T-helper 2 cell treated with Interferon-gamma antibody and Interleukin-4, amounts not matched to agents 5 μg/mL and 100 μg/mL, for 36 hours (primary cell): Measurements from ENCODE around the gene ARTN.

Source experiments
- DNase-seq: peaks from one replicate; pipeline ENCODE4 v3.0.0; 2021; ENCODE audit warnings: low spot score
- H3K27ac Mint-ChIP-seq: one replicate; pipeline ENCODE4 v1.8.0; 2021; ENCODE audit warnings: mild to moderate bottlenecking, mixed read lengths
- H3K27me3 Mint-ChIP-seq: one replicate; pipeline ENCODE4 v1.8.0; 2021; ENCODE audit warnings: low read depth, mixed read lengths
- H3K36me3 Mint-ChIP-seq: one replicate; pipeline ENCODE4 v1.8.0; 2021; ENCODE audit warnings: low read depth, mixed read lengths
- H3K4me1 Mint-ChIP-seq: one replicate; pipeline ENCODE4 v1.8.0; 2021; ENCODE audit warnings: low read depth, mixed read lengths
- H3K4me3 Mint-ChIP-seq: one replicate; pipeline ENCODE4 v1.8.0; 2022; ENCODE audit warnings: mild to moderate bottlenecking, moderate library complexity, mixed read lengths
- H3K9me3 Mint-ChIP-seq: one replicate; pipeline ENCODE4 v1.8.0; 2021; ENCODE audit warnings: mixed read lengths

The ARTN gene

GRCh38 chr1:43934101-43934985 is 742 bp downstream of the ARTN start:
- Mint-ChIP-seq H3K36me3 (no peaks in the 10 kb centered on the region), H3K27me3 (peaks cover 12% of the 10 kb centered on the region), H3K27ac (peak overlapping the region; percentile 26), H3K4me3 (no peak overlapping the region), H3K4me1 (peaks cover 6% of the 10 kb centered on the region), H3K9me3 (no peaks in the 10 kb centered on the region)
- DNase-seq, result peak; percentile 41

GRCh38 chr1:43934986-43935324 is 1.4 kb downstream of the ARTN start:
- Mint-ChIP-seq H3K27ac (no peak overlapping the region), H3K4me3 (no peak overlapping the region)
- DNase-seq, result no peak

GRCh38 chr1:43935711-43936427 is 2.3 kb downstream of the ARTN start:
- Mint-ChIP-seq H3K27me3 (peaks cover 12% of the 10 kb centered on the region), H3K36me3 (no peaks in the 10 kb centered on the region), H3K9me3 (no peaks in the 10 kb centered on the region), H3K4me1 (peaks cover 8% of the 10 kb centered on the region), H3K4me3 (peak overlapping the region; percentile 1), H3K27ac (no peak overlapping the region)
- DNase-seq, result no peak

More at GRCh38 chr1:43934986-43935324, 1.4 kb downstream of the ARTN start:
- H3K9me3 Mint-ChIP-seq, result no peaks in the 10 kb centered on the region
- no peaks in the 10 kb centered on the region for H3K36me3 Mint-ChIP-seq
- H3K4me1 Mint-ChIP-seq, result peaks cover 8% of the 10 kb centered on the region
- H3K27me3 Mint-ChIP-seq, result peaks cover 12% of the 10 kb centered on the region

- no peak overlapping the region for H3K27ac Mint-ChIP-seq
- H3K36me3 Mint-ChIP-seq, result no peaks in the 10 kb centered on the region
- no peak for DNase-seq
- H3K4me1 Mint-ChIP-seq, result peaks cover 8% of the 10 kb centered on the region
- H3K9me3 Mint-ChIP-seq, result no peaks in the 10 kb centered on the region
- peaks cover 12% of the 10 kb centered on the region for H3K27me3 Mint-ChIP-seq
- H3K4me3 Mint-ChIP-seq, result peak overlapping the region; percentile 66
Measured at GRCh38 chr1:43936431-43937151, 3.0 kb downstream of the ARTN start.

- Mint-ChIP-seq H3K36me3 (no peaks in the 10 kb centered on the region), H3K27ac (no peak overlapping the region), H3K4me1 (peaks cover 8% of the 10 kb centered on the region), H3K4me3 (no peak overlapping the region), H3K9me3 (no peaks in the 10 kb centered on the region), H3K27me3 (peaks cover 12% of the 10 kb centered on the region)
- no peak for DNase-seq
Measured at GRCh38 chr1:43937179-43937865, 3.7 kb downstream of the ARTN start.

- Mint-ChIP-seq H3K4me1 (peaks cover 10% of the 10 kb centered on the region), H3K27ac (no peak overlapping the region), H3K9me3 (no peaks in the 10 kb centered on the region), H3K36me3 (no peaks in the 10 kb centered on the region), H3K4me3 (no peak overlapping the region), H3K27me3 (peaks cover 6% of the 10 kb centered on the region)
- DNase-seq, result no peak
Measured at GRCh38 chr1:43938383-43938782, 4.8 kb downstream of the ARTN start.

GRCh38 chr1:43938892-43939587 is 5.4 kb downstream of the ARTN start:
- DNase-seq, result no peak
- Mint-ChIP-seq H3K27me3 (peaks cover 6% of the 10 kb centered on the region), H3K27ac (no peak overlapping the region), H3K36me3 (no peaks in the 10 kb centered on the region), H3K4me1 (peaks cover 7% of the 10 kb centered on the region), H3K4me3 (no peak overlapping the region), H3K9me3 (no peaks in the 10 kb centered on the region)

GRCh38 chr1:43942411-43942810 is 8.8 kb downstream of the ARTN start:
- no peak for DNase-seq
- peaks cover 15% of the 10 kb centered on the region for H3K4me1 Mint-ChIP-seq

GRCh38 chr1:43944860-43945259 is 11.3 kb downstream of the ARTN start:
- Mint-ChIP-seq H3K4me1 (peaks cover 28% of the 10 kb centered on the region), H3K27me3 (no peaks in the 10 kb centered on the region), H3K36me3 (no peaks in the 10 kb centered on the region), H3K4me3 (peak overlapping the region; percentile 96), H3K27ac (no peak overlapping the region), H3K9me3 (no peaks in the 10 kb centered on the region)
- no peak for DNase-seq

More at GRCh38 chr1:43942411-43942810, 8.8 kb downstream of the ARTN start:
- Mint-ChIP-seq H3K9me3 (no peaks in the 10 kb centered on the region), H3K36me3 (no peaks in the 10 kb centered on the region), H3K4me3 (no peak overlapping the region), H3K27ac (no peak overlapping the region), H3K27me3 (no peaks in the 10 kb centered on the region)

- Mint-ChIP-seq H3K27ac (peak overlapping the region; percentile 92), H3K27me3 (no peaks in the 10 kb centered on the region), H3K4me3 (peak overlapping the region; percentile 96), H3K9me3 (no peaks in the 10 kb centered on the region), H3K36me3 (peaks cover 2% of the 10 kb centered on the region), H3K4me1 (peaks cover 33% of the 10 kb centered on the region)
- DNase-seq, result no peak
Measured at GRCh38 chr1:43945674-43946235, 12.2 kb downstream of the ARTN start.

- Mint-ChIP-seq H3K4me3 (peak within 1 kb of the TSS; percentile 96), H3K4me1 (peaks cover 34% of the 10 kb centered on the region), H3K9me3 (no peaks in the 10 kb centered on the region), H3K27ac (peak within 1 kb of the TSS; percentile 92), H3K36me3 (peaks cover 2% of the 10 kb centered on the region), H3K27me3 (no peaks in the 10 kb centered on the region)
- peak; percentile 96 for DNase-seq
Measured at GRCh38 chr1:43946236-43947060, 12.8 kb downstream of the ARTN start, which contains the start of gene IPO13. TSS of gene IPO13 (plus strand) at chr1:43946950. CDS start at chr1:43947601, 651 bp downstream.
